A549 treated with dexamethasone at 1 μM for 4 hours (cell line): ENCODE data around the gene MBOAT2. TPM values are rescaled to one million over a fixed set of nuclear protein-coding genes. Genes with fewer than 3 reads are reported as not detected.

Experiments used
- total RNA-seq: library from RNA; stranded (reverse); fragments of 200-300 nt; extraction: Qiagen RNA extraction; gene quantifications from 5 replicates; pipeline ENCODE4 v1.2.3, GENCODE V29; 2022

Gene MBOAT2, protein sequence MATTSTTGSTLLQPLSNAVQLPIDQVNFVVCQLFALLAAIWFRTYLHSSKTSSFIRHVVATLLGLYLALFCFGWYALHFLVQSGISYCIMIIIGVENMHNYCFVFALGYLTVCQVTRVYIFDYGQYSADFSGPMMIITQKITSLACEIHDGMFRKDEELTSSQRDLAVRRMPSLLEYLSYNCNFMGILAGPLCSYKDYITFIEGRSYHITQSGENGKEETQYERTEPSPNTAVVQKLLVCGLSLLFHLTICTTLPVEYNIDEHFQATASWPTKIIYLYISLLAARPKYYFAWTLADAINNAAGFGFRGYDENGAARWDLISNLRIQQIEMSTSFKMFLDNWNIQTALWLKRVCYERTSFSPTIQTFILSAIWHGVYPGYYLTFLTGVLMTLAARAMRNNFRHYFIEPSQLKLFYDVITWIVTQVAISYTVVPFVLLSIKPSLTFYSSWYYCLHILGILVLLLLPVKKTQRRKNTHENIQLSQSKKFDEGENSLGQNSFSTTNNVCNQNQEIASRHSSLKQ
- 52.7 to 84.7 TPM (median 82.1 TPM) in 5 replicates for total RNA-seq

DNA sequence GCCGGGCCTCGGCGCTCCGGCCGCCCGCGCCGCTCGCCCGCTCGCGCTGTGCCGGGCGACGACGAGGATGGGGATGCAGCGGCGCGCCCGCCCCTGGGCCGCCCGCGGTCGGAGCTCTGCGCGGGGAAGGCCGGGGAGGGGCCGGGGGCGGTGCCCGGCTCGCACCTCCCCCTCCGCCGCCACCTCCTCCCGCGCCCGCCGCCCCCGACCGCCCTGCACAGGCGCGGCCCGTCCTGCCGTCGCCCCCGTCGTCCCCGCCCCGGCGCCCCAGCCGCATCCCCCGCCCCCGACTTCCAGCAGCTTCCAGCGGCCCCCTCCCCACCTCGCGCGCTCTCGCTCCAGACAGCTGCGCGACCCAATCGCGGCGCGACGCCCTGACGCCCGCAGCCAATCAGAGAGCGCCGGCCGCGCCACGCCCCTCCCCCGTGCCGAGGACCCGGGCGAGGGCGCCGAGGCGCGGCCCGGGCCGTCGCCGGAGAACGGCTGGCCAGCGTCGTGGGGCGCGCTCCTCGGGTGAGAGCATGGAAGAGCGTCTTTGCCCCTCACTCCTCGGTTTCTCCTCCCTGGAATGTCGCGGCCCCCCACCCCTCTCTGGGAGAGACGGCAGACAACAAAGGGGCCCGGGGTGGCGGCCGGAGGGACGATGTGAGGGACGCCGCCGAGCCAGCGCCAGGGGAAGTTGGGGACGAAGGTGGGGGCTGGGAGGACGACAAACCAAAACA, at the start of gene MBOAT2:
TSS of gene MBOAT2 (minus strand) at position 69 of the 722 bp plus-strand sequence. CDS start 70 bp downstream, outside the sequence.

DNA sequence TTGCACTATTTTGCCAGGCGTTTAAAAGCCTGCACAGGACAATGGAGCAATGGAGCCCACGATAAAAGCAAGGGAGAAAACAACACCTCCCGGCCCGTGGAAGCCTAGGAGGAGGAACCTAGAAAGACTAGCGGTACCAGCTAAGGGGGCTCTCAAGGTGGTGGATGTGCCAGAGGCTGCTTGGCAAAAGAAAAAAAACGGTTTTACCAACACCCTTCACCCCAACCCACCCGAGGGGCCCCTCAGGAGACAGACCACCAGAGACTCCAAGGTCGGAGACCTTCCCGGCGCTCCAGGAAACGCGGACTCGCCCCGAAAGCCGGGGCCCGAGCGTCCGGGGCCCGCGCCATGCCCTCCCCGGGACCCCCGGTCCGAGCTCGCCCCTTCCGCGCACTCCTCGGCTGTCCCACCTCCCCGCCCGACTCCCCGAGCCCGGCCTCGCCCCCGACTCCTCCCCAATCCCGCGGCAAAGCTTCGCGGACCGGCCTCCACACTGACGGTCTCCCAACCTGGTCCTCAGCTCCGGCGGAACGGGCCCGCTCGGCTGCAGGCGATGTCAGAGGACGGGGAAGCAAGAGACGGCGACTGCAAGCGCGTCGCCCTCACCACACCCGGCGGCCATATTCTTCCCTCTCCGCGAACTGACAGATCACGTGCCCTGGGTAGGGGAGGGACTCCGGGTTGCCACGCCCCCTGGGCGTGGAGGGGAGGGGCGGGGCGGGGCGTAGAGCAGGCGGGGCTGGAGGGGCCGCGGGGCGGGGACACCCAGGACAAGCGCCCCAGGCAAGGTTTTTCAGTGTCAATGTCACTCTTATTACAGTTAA, 166.3 kb downstream of the MBOAT2 start, which contains the start of gene KIDINS220:
TSS of gene KIDINS220 (minus strand) at position 643 of the 824 bp plus-strand sequence. CDS start 10,520 bp downstream, outside the sequence.

Other genes with a start within 250 kb of the MBOAT2 start
- gene KIDINS220, start 166.1 kb downstream of the MBOAT2 start, total RNA-seq, result 17.1 to 26.3 TPM (median 22.2 TPM) in 5 replicates
- gene ASAP2, start 203.1 kb upstream of the MBOAT2 start, total RNA-seq, result 38.4 to 69.0 TPM (median 64.1 TPM) in 5 replicates